Skin epidermis (tissue), 12 donors: Measurements from ENCODE around the gene PGM1.

Experiments used
- H3K27ac ChIP-seq, 21 experiments: fragments of 200-600 bp; sonication (generic) in 11 of 21; one replicate each; pipeline ENCODE4 v1.5.0; 2020; ENCODE audit warnings: mild to moderate bottlenecking in 3 of 21, inconsistent platforms in 2 of 21, moderate library complexity in 2 of 21
- H3K4me3 ChIP-seq, 7 experiments: fragments of 200-600 bp; sonication (generic) in 2 of 7; one replicate each; pipeline ENCODE4 v1.5.0; 2020; ENCODE audit warnings: inconsistent platforms in 2 of 7, mild to moderate bottlenecking in 2 of 7, moderate library complexity in 1 of 7

PGM1 gene

GRCh38 chr1:63686696-63687095, 93.5 kb downstream of the PGM1 start:
- H3K27ac ChIP-seq, result no peak overlapping the region
- no peak overlapping the region for H3K4me3 ChIP-seq

- no peak overlapping the region for H3K4me3 ChIP-seq
- no peak overlapping the region for H3K27ac ChIP-seq
These were observed 95.2 kb downstream of the PGM1 start for GRCh38 chr1:63688302-63688890.

GRCh38 chr1:63690966-63691700, 97.9 kb downstream of the PGM1 start:
- Histone ChIP-seq H3K27ac (no peak overlapping the region), H3K4me3 (no peak overlapping the region)

GRCh38 chr1:63691701-63692425, 98.7 kb downstream of the PGM1 start:
- Histone ChIP-seq H3K27ac (peak overlapping the region in 2 of 21 experiments; percentile 26 to 50), H3K4me3 (no peak overlapping the region)

- no peak overlapping the region for H3K4me3 ChIP-seq
- H3K27ac ChIP-seq, result no peak overlapping the region
These were observed 100.8 kb downstream of the PGM1 start for GRCh38 chr1:63693944-63694571.

- peak overlapping the region in 5 of 21 experiments; percentile 14 to 40 (median 19) for H3K27ac ChIP-seq
- H3K4me3 ChIP-seq, result no peak overlapping the region
These were observed 105.0 kb downstream of the PGM1 start for GRCh38 chr1:63698001-63698838.

- Histone ChIP-seq H3K27ac (no peak overlapping the region), H3K4me3 (no peak overlapping the region)
These were observed 108.0 kb downstream of the PGM1 start for GRCh38 chr1:63701187-63701586.

- Histone ChIP-seq H3K27ac (no peak overlapping the region), H3K4me3 (no peak overlapping the region)
These were observed 110.5 kb downstream of the PGM1 start for GRCh38 chr1:63703701-63704107.

GRCh38 chr1:63704443-63704842, 111.2 kb downstream of the PGM1 start:
- H3K4me3 ChIP-seq, result no peak overlapping the region
- no peak overlapping the region for H3K27ac ChIP-seq

GRCh38 chr1:63705078-63705477, 111.9 kb downstream of the PGM1 start:
- H3K27ac ChIP-seq, result no peak overlapping the region
- no peak overlapping the region for H3K4me3 ChIP-seq

GRCh38 chr1:63709267-63709828, 116.1 kb downstream of the PGM1 start:
- H3K27ac ChIP-seq, result no peak overlapping the region
- no peak overlapping the region for H3K4me3 ChIP-seq
